ENCODE measurements around the gene TNNT1. TPM values are rescaled to one million over a fixed set of nuclear protein-coding genes. Genes with fewer than 3 reads are reported as not detected.

Gene TNNT1
- total and polyA plus RNA-seq, 9 donors: 1.3 to 3.6 (median 2.7) TPM; not detected in 4

- TF ChIP-seq EP300 (IDR thresholded peaks at IDR 0.05) (no peak), CTCF (IDR thresholded peaks at IDR 0.05) (no peak)
- Histone ChIP-seq H3K27ac (no peak overlapping the region), H3K27me3 (no peaks in the 10 kb centered on the region), H3K9me3 (no peaks in the 10 kb centered on the region), H3K4me3 (no peak overlapping the region), H3K36me3 (no peaks in the 10 kb centered on the region), H3K4me1 (ENCODE audit: insufficient read depth) (no peaks in the 10 kb centered on the region)
- WGBS, 3 donors: 91 to 95% (median 93%) methylated on average over 6 of the region's 6 CpGs
- DNase-seq: no peak
- intact Hi-C loops (cut with DNase I): no loop called here
Measured at GRCh38 chr19:55106591-55106990, 42.4 kb downstream of the TNNT1 start.

GRCh38 chr19:55105237-55105636 is 43.8 kb downstream of the TNNT1 start:
- Histone ChIP-seq H3K4me1 (ENCODE audit: insufficient read depth) (no peaks in the 10 kb centered on the region), H3K27ac (no peak overlapping the region), H3K36me3 (no peaks in the 10 kb centered on the region), H3K9me3 (no peaks in the 10 kb centered on the region), H3K4me3 (no peak overlapping the region), H3K27me3 (no peaks in the 10 kb centered on the region)
- intact Hi-C loops (cut with DNase I): no loop called here
- DNase-seq: no peak
- TF ChIP-seq CTCF (IDR thresholded peaks at IDR 0.05) (no peak), POLR2A (IDR thresholded peaks at IDR 0.05) (no peak), EP300 (IDR thresholded peaks at IDR 0.05) (no peak)
- WGBS, 3 donors: 77 to 89% (median 80%) methylated on average over 2 of the region's 2 CpGs

- no peaks in the 10 kb centered on the region for H3K9me3 ChIP-seq
- H3K36me3 ChIP-seq: no peaks in the 10 kb centered on the region
- no peak overlapping the region for H3K27ac ChIP-seq
- H3K4me3 ChIP-seq: no peak overlapping the region
- H3K27me3 ChIP-seq: no peaks in the 10 kb centered on the region
- TF ChIP-seq EP300 (IDR thresholded peaks at IDR 0.05): no peak
- no peak for TF ChIP-seq POLR2A (IDR thresholded peaks at IDR 0.05)
- no peak for TF ChIP-seq CTCF (IDR thresholded peaks at IDR 0.05)
- no peak for DNase-seq
- no peaks in the 10 kb centered on the region for H3K4me1 ChIP-seq (ENCODE audit: insufficient read depth)
- intact Hi-C loops (cut with DNase I): no loop called here
- WGBS, 3 donors: 93 to 97% (median 97%) methylated on average over 9 of the region's 9 CpGs
Measured at GRCh38 chr19:55103190-55103589, 45.8 kb downstream of the TNNT1 start.

- Histone ChIP-seq H3K4me1 (ENCODE audit: insufficient read depth) (no peaks in the 10 kb centered on the region), H3K36me3 (no peaks in the 10 kb centered on the region), H3K27me3 (no peaks in the 10 kb centered on the region), H3K27ac (no peak overlapping the region), H3K9me3 (no peaks in the 10 kb centered on the region), H3K4me3 (no peak overlapping the region)
- no peak for DNase-seq
- no peak for TF ChIP-seq POLR2A (IDR thresholded peaks at IDR 0.05)
- TF ChIP-seq CTCF (IDR thresholded peaks at IDR 0.05): no peak
- TF ChIP-seq EP300 (IDR thresholded peaks at IDR 0.05): no peak
- intact Hi-C loops (cut with DNase I): no loop called here
- WGBS, 3 donors: 83 to 86% (median 85%) methylated on average over 10 of the region's 10 CpGs
Measured at GRCh38 chr19:55101261-55101660, 47.7 kb downstream of the TNNT1 start.
